Hypothalamus (tissue), 51 donors: ENCODE results near the gene ELFN1.

Source experiments
- DNase-seq, 51 donors: peaks; one replicate each; lab custom pipeline; 2025; lab: John Stamatoyannopoulos, UW

The ELFN1 gene

GRCh38 chr7:1720326-1720725 is 50.2 kb downstream of the ELFN1 start:
- peak in 1 of 51 donors; percentile 48 for DNase-seq

GRCh38 chr7:1721047-1721690 is 51.1 kb downstream of the ELFN1 start:
- peak in 1 of 51 donors; percentile 30 for DNase-seq

GRCh38 chr7:1723254-1723653 is 53.2 kb downstream of the ELFN1 start:
- no peak for DNase-seq

- DNase-seq, result no peak
Measured at GRCh38 chr7:1724118-1724910, 54.2 kb downstream of the ELFN1 start.

- DNase-seq, result peak in 1 of 51 donors; percentile 31
Measured at GRCh38 chr7:1725199-1725690, 55.2 kb downstream of the ELFN1 start.

- no peak for DNase-seq
Measured at GRCh38 chr7:1725766-1726630, 55.9 kb downstream of the ELFN1 start.

GRCh38 chr7:1727079-1727478 is 57.0 kb downstream of the ELFN1 start:
- DNase-seq, result no peak

- DNase-seq, result no peak
Measured at GRCh38 chr7:1727812-1728570, 57.9 kb downstream of the ELFN1 start.

GRCh38 chr7:1729183-1729582 is 59.1 kb downstream of the ELFN1 start:
- DNase-seq, result no peak

- DNase-seq, result no peak
Measured at GRCh38 chr7:1729773-1730172, 59.7 kb downstream of the ELFN1 start.

GRCh38 chr7:1732072-1732471 is 62.0 kb downstream of the ELFN1 start:
- DNase-seq, result no peak

GRCh38 chr7:1732645-1733044 is 62.6 kb downstream of the ELFN1 start:
- DNase-seq, result no peak

GRCh38 chr7:1733206-1733907 is 63.3 kb downstream of the ELFN1 start:
- no peak for DNase-seq

- DNase-seq, result no peak
Measured at GRCh38 chr7:1733908-1734730, 64.0 kb downstream of the ELFN1 start.

GRCh38 chr7:1735262-1735661 is 65.2 kb downstream of the ELFN1 start:
- no peak for DNase-seq

- no peak for DNase-seq
Measured at GRCh38 chr7:1735806-1736483, 65.9 kb downstream of the ELFN1 start.

GRCh38 chr7:1736484-1736817 is 66.4 kb downstream of the ELFN1 start:
- no peak for DNase-seq

- DNase-seq, result no peak
Measured at GRCh38 chr7:1736830-1737229, 66.8 kb downstream of the ELFN1 start.
